ENCODE data around the gene CD47. TPM values are rescaled to one million over a fixed set of nuclear protein-coding genes. Genes with fewer than 3 reads are reported as not detected.

CD47 gene
- total RNA-seq, 1 experiment from 2014 or later, result 76.9 TPM

GRCh38 chr3:108053483-108053882 is 37.3 kb downstream of the CD47 start:
- Histone ChIP-seq H2AFZ (no peak overlapping the region), H3K4me1 (replicated peaks; ENCODE audit: insufficient read depth) (peaks cover 13% of the 10 kb centered on the region), H3K79me2 (ENCODE audit: low read depth) (no peaks in the 10 kb centered on the region), H4K20me1 (ENCODE audit: insufficient read depth) (no peaks in the 10 kb centered on the region), H3K9me3 (ENCODE audit: insufficient read depth, low read depth) (no peaks in the 10 kb centered on the region), H3K4me3 (no peak overlapping the region), H3K9me2 (ENCODE audit: insufficient read depth) (no peaks in the 10 kb centered on the region), H3K27ac (0 out of 2 replicates have a peak overlapping the region, but pooled peaks have one; percentile 0), H3K4me2 (peak overlapping the region; percentile 24; the same call in 1 of the 2 replicates), H3K27me3 (ENCODE audit: insufficient read depth, low read depth) (no peaks in the 10 kb centered on the region), H3K36me3 (ENCODE audit: low read depth) (peaks cover 13% of the 10 kb centered on the region), H3F3A (ENCODE audit: insufficient read depth, low read depth) (peaks cover 8% of the 10 kb centered on the region; the same call in 1 of the 2 replicates)
- BruUV-seq (replicated peaks), result no TSS peak
- intact Hi-C loops (cut with micrococcal nuclease; ENCODE audit: unreplicated experiment), result loop anchor here (2.0 to 10.0 kb wide), 4 partner anchors 35 to 421 kb away; no protein-coding TSS in a partner anchor
- no peak for DNase-seq
- TF ChIP-seq, protein P1, sequence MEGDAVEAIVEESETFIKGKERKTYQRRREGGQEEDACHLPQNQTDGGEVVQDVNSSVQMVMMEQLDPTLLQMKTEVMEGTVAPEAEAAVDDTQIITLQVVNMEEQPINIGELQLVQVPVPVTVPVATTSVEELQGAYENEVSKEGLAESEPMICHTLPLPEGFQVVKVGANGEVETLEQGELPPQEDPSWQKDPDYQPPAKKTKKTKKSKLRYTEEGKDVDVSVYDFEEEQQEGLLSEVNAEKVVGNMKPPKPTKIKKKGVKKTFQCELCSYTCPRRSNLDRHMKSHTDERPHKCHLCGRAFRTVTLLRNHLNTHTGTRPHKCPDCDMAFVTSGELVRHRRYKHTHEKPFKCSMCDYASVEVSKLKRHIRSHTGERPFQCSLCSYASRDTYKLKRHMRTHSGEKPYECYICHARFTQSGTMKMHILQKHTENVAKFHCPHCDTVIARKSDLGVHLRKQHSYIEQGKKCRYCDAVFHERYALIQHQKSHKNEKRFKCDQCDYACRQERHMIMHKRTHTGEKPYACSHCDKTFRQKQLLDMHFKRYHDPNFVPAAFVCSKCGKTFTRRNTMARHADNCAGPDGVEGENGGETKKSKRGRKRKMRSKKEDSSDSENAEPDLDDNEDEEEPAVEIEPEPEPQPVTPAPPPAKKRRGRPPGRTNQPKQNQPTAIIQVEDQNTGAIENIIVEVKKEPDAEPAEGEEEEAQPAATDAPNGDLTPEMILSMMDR (conservative IDR thresholded peaks at IDR 0.05), result no peak
- no peak for TF ChIP-seq EZH2 (IDR thresholded peaks at IDR 0.05; ENCODE audit: low read depth)
- CTCF ChIA-PET, result interaction anchor here (0.6 kb wide), 2 partner anchors 169 to 363 kb away, joined by 3 to 6 read pairs; partner anchors contain the start of gene IFT57
- POLR2A ChIA-PET (ENCODE audit: unreplicated experiment), result no interaction called here

- Histone ChIP-seq H2AFZ (no peak overlapping the region), H3K4me1 (replicated peaks; ENCODE audit: insufficient read depth) (peaks cover 13% of the 10 kb centered on the region), H3K27me3 (ENCODE audit: insufficient read depth, low read depth) (no peaks in the 10 kb centered on the region), H3K79me2 (ENCODE audit: low read depth) (no peaks in the 10 kb centered on the region), H3F3A (ENCODE audit: insufficient read depth, low read depth) (peaks cover 8% of the 10 kb centered on the region; the same call in 1 of the 2 replicates), H3K9me2 (ENCODE audit: insufficient read depth) (no peaks in the 10 kb centered on the region), H3K27ac (0 out of 2 replicates have a peak overlapping the region, but pooled peaks have one; percentile 0), H3K4me2 (peak overlapping the region; percentile 24; the same call in 1 of the 2 replicates), H3K4me3 (no peak overlapping the region), H3K36me3 (ENCODE audit: low read depth) (peaks cover 9% of the 10 kb centered on the region), H3K9me3 (ENCODE audit: insufficient read depth, low read depth) (no peaks in the 10 kb centered on the region), H4K20me1 (ENCODE audit: insufficient read depth) (no peaks in the 10 kb centered on the region)
- TF ChIP-seq, protein P1 (conservative IDR thresholded peaks at IDR 0.05), result no peak
- no peak for TF ChIP-seq EZH2 (IDR thresholded peaks at IDR 0.05; ENCODE audit: low read depth)
- intact Hi-C loops (cut with micrococcal nuclease; ENCODE audit: unreplicated experiment), result loop anchor here (2.0 to 10.0 kb wide), 4 partner anchors 36 to 422 kb away; no protein-coding TSS in a partner anchor
- ChIA-PET POLR2A (ENCODE audit: unreplicated experiment) (no interaction called here), CTCF (interaction anchor here (0.6 kb wide), 2 partner anchors 169 to 363 kb away, joined by 3 to 6 read pairs; partner anchors contain the start of gene IFT57)
- BruUV-seq (replicated peaks), result no TSS peak
- peak; percentile 73 to 76 for DNase-seq
These were observed 37.8 kb downstream of the CD47 start for GRCh38 chr3:108053067-108053466.

- intact Hi-C loops (cut with micrococcal nuclease; ENCODE audit: unreplicated experiment), result loop anchor here (5.0 to 10.0 kb wide), 3 partner anchors 54 to 424 kb away; no protein-coding TSS in a partner anchor
- H3K27ac ChIP-seq, result no peak overlapping the region
- no peaks in the 10 kb centered on the region for H3K27me3 ChIP-seq (ENCODE audit: insufficient read depth, low read depth)
- POLR2A ChIA-PET (ENCODE audit: unreplicated experiment), result no interaction called here
- H2AFZ ChIP-seq, result no peak overlapping the region
- H3K4me1 ChIP-seq (replicated peaks; ENCODE audit: insufficient read depth), result peaks cover 13% of the 10 kb centered on the region
- no peak for DNase-seq
- no peaks in the 10 kb centered on the region for H3K9me2 ChIP-seq (ENCODE audit: insufficient read depth)
- peaks cover 3% of the 10 kb centered on the region for H3K36me3 ChIP-seq (ENCODE audit: low read depth)
- H3F3A ChIP-seq (ENCODE audit: insufficient read depth, low read depth), result peaks cover 8% of the 10 kb centered on the region; the same call in 1 of the 2 replicates
- no peaks in the 10 kb centered on the region for H3K9me3 ChIP-seq (ENCODE audit: insufficient read depth, low read depth)
- no peak overlapping the region for H3K4me3 ChIP-seq
- no peaks in the 10 kb centered on the region for H4K20me1 ChIP-seq (ENCODE audit: insufficient read depth)
- no peaks in the 10 kb centered on the region for H3K79me2 ChIP-seq (ENCODE audit: low read depth)
- no peak for TF ChIP-seq EZH2 (IDR thresholded peaks at IDR 0.05; ENCODE audit: low read depth)
- TF ChIP-seq, protein P1 (conservative IDR thresholded peaks at IDR 0.05), result no peak
- CTCF ChIA-PET, result no interaction called here
- H3K4me2 ChIP-seq, result no peak overlapping the region
- no TSS peak for BruUV-seq (replicated peaks)
These were observed 39.8 kb downstream of the CD47 start for GRCh38 chr3:108051005-108051404.
